Thymus (tissue), 11 donors: Measurements from ENCODE around the gene EML1. TPM values are rescaled to one million over a fixed set of nuclear protein-coding genes. Genes with fewer than 3 reads are reported as not detected.

Source experiments
- DNase-seq, 9 donors: peaks; one replicate each; pipeline ENCODE4 v3.0.0-alpha.2; 2013; ENCODE audit warnings: low spot score in 9 of 9, low read depth in 6 of 9, missing footprints in 1 of 9
- H3K27ac ChIP-seq, 2 donors: one replicate each; pipeline ENCODE4 v1.5.1; 2013; ENCODE audit warnings: control low read depth in 1 of 2, low read depth in 1 of 2, low read length in 1 of 2, mild to moderate bottlenecking in 1 of 2, moderate library complexity in 1 of 2
- H3K27me3 ChIP-seq, 2 donors: one replicate each; pipeline ENCODE4 v1.5.1; 2013; ENCODE audit warnings: low read length in 1 of 2; ENCODE audit not compliant: control insufficient read depth in 2 of 2, insufficient read depth in 1 of 2
- H3K36me3 ChIP-seq, 2 donors: one replicate each; pipeline ENCODE4 v1.5.1; 2013; ENCODE audit warnings: low read length in 1 of 2, mild to moderate bottlenecking in 1 of 2, moderate library complexity in 1 of 2; ENCODE audit not compliant: control insufficient read depth in 2 of 2, insufficient read depth in 2 of 2
- H3K4me1 ChIP-seq, 2 donors: one replicate each; pipeline ENCODE4 v1.5.1; 2013; ENCODE audit warnings: low read length in 2 of 2; ENCODE audit not compliant: control insufficient read depth in 2 of 2, insufficient read depth in 2 of 2
- H3K4me3 ChIP-seq, 2 donors: one replicate each; pipeline ENCODE4 v1.5.1; 2013; ENCODE audit warnings: low read length in 2 of 2, control low read depth in 1 of 2, mild to moderate bottlenecking in 1 of 2
- H3K9me3 ChIP-seq, 2 donors: one replicate each; pipeline ENCODE4 v1.5.1; 2013; ENCODE audit warnings: low read length in 1 of 2, mild to moderate bottlenecking in 1 of 2; ENCODE audit not compliant: control insufficient read depth in 2 of 2, insufficient read depth in 1 of 2
- WGBS: extraction: QIAGEN DNeasy Blood & Tissue Kit; methylation state at CpG from one replicate; pipeline ENCODE4 v1.1.7; 2013; 5-methylcytosine and 5-hydroxymethylcytosine counted together
- polyA plus RNA-seq: library from polyadenylated mRNA; stranded (reverse); fragments of 200-250 nt; gene quantifications from one replicate; pipeline ENCODE4 v1.2.3, GENCODE V29; 2013
- total RNA-seq: library from RNA; stranded (reverse); fragments of 120-200 nt; gene quantifications from one replicate; pipeline ENCODE4 v1.2.4, GENCODE V29; 2013
- donor health status: healthy.

EML1 gene
- total and polyA plus RNA-seq, 2 donors = 1.7 to 2.7 TPM

DNA sequence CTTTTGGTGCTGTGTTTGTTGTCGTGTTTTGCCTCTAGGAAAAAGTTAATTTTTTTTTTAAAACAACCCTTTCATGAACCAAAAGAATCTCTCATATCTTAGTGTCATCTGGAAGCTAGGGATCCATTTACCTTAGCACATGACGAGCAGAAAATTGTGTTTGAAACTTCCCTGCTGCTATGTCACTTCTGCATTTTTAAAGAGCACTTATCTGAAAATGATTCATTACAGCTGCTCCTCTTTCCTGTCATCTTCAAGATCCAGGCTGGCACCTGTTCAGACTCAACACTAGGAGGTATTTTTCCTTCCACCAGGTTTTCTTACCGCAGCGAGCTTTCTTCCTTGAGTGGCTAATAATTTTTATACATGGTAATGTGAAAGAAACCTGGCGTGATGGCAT lies 67.0 kb downstream of the EML1 start:
- Histone ChIP-seq H3K27ac (no peak overlapping the region), H3K9me3 (no peaks in the 10 kb centered on the region), H3K36me3 (no peaks in the 10 kb centered on the region), H3K27me3 (peaks cover 0 to 9% of the 10 kb centered on the region in 2 donors), H3K4me1 (peaks cover 0 to 2% of the 10 kb centered on the region in 2 donors), H3K4me3 (no peak overlapping the region)
- DNase-seq = no peak
- WGBS = 78% methylated on average over 5 of the region's 5 CpGs

- Histone ChIP-seq H3K27ac (no peak overlapping the region), H3K4me3 (no peak overlapping the region)
- WGBS = 92% methylated on average over 4 of the region's 4 CpGs
Observed at GRCh38 chr14:99862136-99862535, 68.9 kb downstream of the EML1 start.

GRCh38 chr14:99863059-99863458 lies 69.8 kb downstream of the EML1 start:
- H3K27me3 ChIP-seq = peaks cover 0 to 9% of the 10 kb centered on the region in 2 donors
- no peaks in the 10 kb centered on the region for H3K36me3 ChIP-seq
- no peak for DNase-seq
- H3K4me1 ChIP-seq = peaks cover 0 to 2% of the 10 kb centered on the region in 2 donors
- WGBS = 97% methylated on average over 2 of the region's 2 CpGs
- H3K4me3 ChIP-seq = no peak overlapping the region
- no peaks in the 10 kb centered on the region for H3K9me3 ChIP-seq
- H3K27ac ChIP-seq = no peak overlapping the region

More at GRCh38 chr14:99862136-99862535, 68.9 kb downstream of the EML1 start:
- Histone ChIP-seq H3K36me3 (no peaks in the 10 kb centered on the region), H3K4me1 (peaks cover 0 to 2% of the 10 kb centered on the region in 2 donors), H3K27me3 (peaks cover 0 to 9% of the 10 kb centered on the region in 2 donors), H3K9me3 (no peaks in the 10 kb centered on the region)
- no peak for DNase-seq

DNA sequence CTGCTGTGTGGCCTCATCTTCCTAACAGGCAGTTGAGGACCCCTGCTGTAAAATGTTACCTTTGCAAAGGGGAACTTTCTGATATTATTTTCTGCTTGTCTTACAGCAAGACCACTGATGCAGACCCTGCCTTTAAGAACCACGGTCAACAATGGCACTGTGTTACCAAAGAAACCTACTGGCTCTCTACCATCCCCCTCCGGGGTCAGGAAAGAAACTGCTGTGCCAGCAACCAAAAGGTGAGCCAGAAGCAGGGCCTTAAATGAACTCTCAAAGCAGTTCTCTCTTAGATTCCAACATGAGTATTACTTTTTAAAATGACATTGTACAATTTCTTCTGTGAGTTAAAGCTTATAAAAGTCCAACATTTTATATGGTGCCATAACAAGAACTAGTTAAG lies 72.2 kb downstream of the EML1 start:
- Histone ChIP-seq H3K9me3 (no peaks in the 10 kb centered on the region), H3K4me1 (no peaks in the 10 kb centered on the region), H3K4me3 (no peak overlapping the region), H3K36me3 (no peaks in the 10 kb centered on the region), H3K27ac (no peak overlapping the region), H3K27me3 (peaks cover 0 to 2% of the 10 kb centered on the region in 2 donors)
- 97% methylated on average over 2 of the region's 2 CpGs for WGBS
- DNase-seq = no peak

DNA sequence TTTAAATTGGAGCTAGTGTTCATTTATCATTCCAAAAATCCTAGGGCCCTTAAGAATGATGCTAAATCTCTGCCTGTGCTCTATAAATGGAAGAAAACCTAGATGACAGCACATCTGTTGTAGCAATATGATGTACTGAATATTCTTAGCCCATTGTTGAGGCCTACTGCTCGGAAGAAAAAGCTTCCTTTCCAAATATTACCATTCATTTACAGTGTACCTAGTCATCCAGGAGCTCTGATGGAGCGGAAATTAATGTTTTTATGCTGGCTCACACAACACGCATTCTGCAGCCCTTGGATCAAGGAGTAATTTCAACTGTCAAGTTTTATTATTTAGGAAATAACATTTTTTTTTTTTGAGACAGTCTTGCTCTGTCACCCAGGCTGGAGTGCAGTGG lies 77.4 kb downstream of the EML1 start:
- DNase-seq = no peak
- H3K27ac ChIP-seq = no peak overlapping the region

GRCh38 chr14:99871771-99872170 lies 78.6 kb downstream of the EML1 start:
- Histone ChIP-seq H3K36me3 (no peaks in the 10 kb centered on the region), H3K9me3 (no peaks in the 10 kb centered on the region), H3K27ac (no peak overlapping the region), H3K27me3 (peaks cover 4 to 15% of the 10 kb centered on the region in 2 donors), H3K4me3 (no peak overlapping the region), H3K4me1 (no peaks in the 10 kb centered on the region)
- 92% methylated on average over 11 of the region's 11 CpGs for WGBS
- no peak for DNase-seq

More for the DNA sequence above, 77.4 kb downstream of the EML1 start:
- no peaks in the 10 kb centered on the region for H3K9me3 ChIP-seq
- H3K27me3 ChIP-seq = peaks cover 4 to 8% of the 10 kb centered on the region in 2 donors
- 94% methylated on average over 3 of the region's 3 CpGs for WGBS
- H3K4me3 ChIP-seq = no peak overlapping the region
- no peaks in the 10 kb centered on the region for H3K4me1 ChIP-seq
- no peaks in the 10 kb centered on the region for H3K36me3 ChIP-seq

DNA sequence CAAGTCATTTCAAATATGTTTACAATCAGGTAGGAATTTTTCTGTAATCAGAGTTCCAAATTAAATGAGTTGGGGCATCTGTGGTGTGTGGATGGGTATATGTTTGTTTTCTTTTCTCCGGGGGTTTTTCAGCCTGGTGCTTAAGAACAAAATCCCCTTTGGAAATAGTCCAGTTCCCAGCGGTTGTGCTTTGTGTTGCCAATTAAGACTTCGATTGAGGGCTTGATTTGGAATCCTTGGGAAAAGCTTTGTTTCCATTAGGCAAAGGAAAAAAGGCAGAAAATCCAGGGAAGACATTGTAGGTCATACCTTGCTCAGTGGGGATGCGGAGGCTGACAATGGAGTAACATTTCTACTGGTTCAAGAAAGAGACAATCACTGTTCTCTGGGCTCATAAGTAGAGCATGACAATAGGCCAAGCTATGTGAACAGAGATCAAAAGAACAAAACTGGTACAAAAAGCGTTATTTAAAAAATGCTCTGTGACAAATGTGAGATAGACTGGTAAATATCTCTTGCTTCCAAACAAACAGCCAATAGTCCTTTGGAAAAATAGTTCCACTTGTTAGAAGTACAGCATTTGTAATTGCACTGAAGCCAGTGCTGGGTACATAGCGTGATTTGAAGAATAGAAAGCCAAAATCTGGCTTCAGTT lies 79.7 kb downstream of the EML1 start:
- WGBS = 84% methylated on average over 6 of the region's 6 CpGs
- no peak overlapping the region for H3K4me3 ChIP-seq
- H3K27me3 ChIP-seq = peaks cover 4 to 17% of the 10 kb centered on the region in 2 donors
- H3K9me3 ChIP-seq = no peaks in the 10 kb centered on the region
- H3K36me3 ChIP-seq = no peaks in the 10 kb centered on the region
- DNase-seq = no peak
- H3K27ac ChIP-seq = no peak overlapping the region
- no peaks in the 10 kb centered on the region for H3K4me1 ChIP-seq

DNA sequence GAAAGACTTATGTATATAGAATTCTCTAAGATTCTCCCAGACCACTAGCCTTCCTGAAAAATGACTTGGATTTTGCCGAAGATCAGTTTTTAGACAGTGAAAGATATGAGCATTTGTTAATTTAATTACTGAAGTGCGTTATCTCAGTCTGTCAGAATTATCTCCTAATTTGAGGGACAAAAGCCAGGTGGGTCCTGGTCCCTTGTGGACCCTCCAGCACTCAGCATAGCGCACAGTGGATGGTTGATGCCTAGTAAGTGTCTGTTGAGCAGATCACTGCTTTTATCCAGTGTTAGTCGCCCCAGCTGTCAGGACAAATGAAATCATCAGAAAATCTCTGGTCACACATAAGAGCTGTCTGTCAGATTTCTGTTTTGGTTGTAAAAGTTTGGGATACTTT lies 80.4 kb downstream of the EML1 start:
- Histone ChIP-seq H3K4me3 (no peak overlapping the region), H3K4me1 (no peaks in the 10 kb centered on the region)
- WGBS = 98% methylated on average over 4 of the region's 4 CpGs

GRCh38 chr14:99874306-99874705 lies 81.1 kb downstream of the EML1 start:
- Histone ChIP-seq H3K4me3 (no peak overlapping the region), H3K36me3 (no peaks in the 10 kb centered on the region), H3K4me1 (no peaks in the 10 kb centered on the region), H3K9me3 (no peaks in the 10 kb centered on the region), H3K27me3 (peaks cover 4 to 17% of the 10 kb centered on the region in 2 donors), H3K27ac (no peak overlapping the region)
- no peak for DNase-seq
- 84% methylated on average over 4 of the region's 4 CpGs for WGBS

More for the DNA sequence above, 80.4 kb downstream of the EML1 start:
- DNase-seq = no peak
- Histone ChIP-seq H3K9me3 (no peaks in the 10 kb centered on the region), H3K36me3 (no peaks in the 10 kb centered on the region), H3K27me3 (peaks cover 4 to 17% of the 10 kb centered on the region in 2 donors), H3K27ac (no peak overlapping the region)
